Vagina (tissue), 2 donors: ENCODE results near the gene JHY. TPM values are rescaled to one million over a fixed set of nuclear protein-coding genes. Genes with fewer than 3 reads are reported as not detected.

ENCODE experiments used
- DNase-seq, 2 donors: peaks; one replicate each; pipeline ENCODE4 v3.0.0-alpha.2; 2017; ENCODE audit errors: extremely low spot score in 2 of 2
- H3K27ac ChIP-seq: fragments of 200-600 bp; sonication (generic); one replicate; pipeline ENCODE4 v1.5.1; 2019
- H3K27me3 ChIP-seq: fragments of 200-600 bp; sonication (generic); one replicate; pipeline ENCODE4 v1.5.1; 2019
- H3K36me3 ChIP-seq, 2 donors: fragments of 200-600 bp; sonication (generic); one replicate each; pipeline ENCODE4 v1.5.1; 2017 to 2019
- H3K4me1 ChIP-seq: fragments of 200-600 bp; sonication (generic); one replicate; pipeline ENCODE4 v1.5.1; 2019
- H3K4me3 ChIP-seq, 2 donors: fragments of 200-600 bp; sonication (generic); 1 replicate in 1 of 2; 2 replicates in 1 of 2; pipeline ENCODE4 v1.5.1; 2016 to 2019
- H3K9me3 ChIP-seq: fragments of 200-600 bp; sonication (generic); one replicate; pipeline ENCODE4 v1.5.1; 2019
- POLR2A ChIP-seq, 2 donors: fragments of 450-650 bp; IDR thresholded peaks; one replicate each; pipeline ENCODE4 v1.6.1; 2017; ENCODE audit warnings: antibody characterized with exemption in 2 of 2, mild to moderate bottlenecking in 2 of 2, moderate library complexity in 2 of 2
- POLR2AphosphoS5 ChIP-seq, 2 donors: sonication (generic); formaldehyde crosslinking; IDR thresholded peaks; one replicate each; pipeline ENCODE4 v1.9.0; 2017; ENCODE audit warnings: antibody characterized with exemption in 2 of 2, mild to moderate bottlenecking in 2 of 2, low read depth in 1 of 2; ENCODE audit not compliant: insufficient read depth in 1 of 2
- intact Hi-C: fragments of 100-400 bp; cut with DNase I; formaldehyde crosslinking; loops from one replicate; pipeline ENCODE4 v1.15.1; 2023
- total RNA-seq: library from RNA; depleted of rRNA; stranded (reverse); fragments of >200 nt; gene quantifications from one replicate; pipeline ENCODE4 v1.2.3, GENCODE V29; 2016
- TF ChIP-seq, protein P1 (sequence below), 3 experiments: fragments of 450-650 bp in 2 of 3; fragments of 200-600 bp in 1 of 3; sonication (generic) in 1 of 3; IDR thresholded peaks; one replicate each; pipeline ENCODE4 v1.5.1; 2017 to 2019; ENCODE audit warnings: antibody characterized with exemption in 3 of 3, mild to moderate bottlenecking in 2 of 3, moderate library complexity in 2 of 3

Gene JHY
- total RNA-seq, 1 donor from 2014 or later, result 7.6 TPM

- intact Hi-C loops, result no loop called here
- H3K9me3 ChIP-seq, result no peaks in the 10 kb centered on the region
These were observed 18.1 kb downstream of the JHY start for GRCh38 chr11:122900587-122901202.

GRCh38 chr11:122902951-122903350, 20.4 kb downstream of the JHY start:
- no peaks in the 10 kb centered on the region for H3K27me3 ChIP-seq
- intact Hi-C loops, result no loop called here
- no peaks in the 10 kb centered on the region for H3K9me3 ChIP-seq
- H3K27ac ChIP-seq, result no peak overlapping the region
- H3K36me3 ChIP-seq, result no peaks in the 10 kb centered on the region
- no peaks in the 10 kb centered on the region for H3K4me1 ChIP-seq
- no peak for DNase-seq
- no peak for TF ChIP-seq POLR2A (IDR thresholded peaks at IDR 0.05)
- TF ChIP-seq, protein P1, sequence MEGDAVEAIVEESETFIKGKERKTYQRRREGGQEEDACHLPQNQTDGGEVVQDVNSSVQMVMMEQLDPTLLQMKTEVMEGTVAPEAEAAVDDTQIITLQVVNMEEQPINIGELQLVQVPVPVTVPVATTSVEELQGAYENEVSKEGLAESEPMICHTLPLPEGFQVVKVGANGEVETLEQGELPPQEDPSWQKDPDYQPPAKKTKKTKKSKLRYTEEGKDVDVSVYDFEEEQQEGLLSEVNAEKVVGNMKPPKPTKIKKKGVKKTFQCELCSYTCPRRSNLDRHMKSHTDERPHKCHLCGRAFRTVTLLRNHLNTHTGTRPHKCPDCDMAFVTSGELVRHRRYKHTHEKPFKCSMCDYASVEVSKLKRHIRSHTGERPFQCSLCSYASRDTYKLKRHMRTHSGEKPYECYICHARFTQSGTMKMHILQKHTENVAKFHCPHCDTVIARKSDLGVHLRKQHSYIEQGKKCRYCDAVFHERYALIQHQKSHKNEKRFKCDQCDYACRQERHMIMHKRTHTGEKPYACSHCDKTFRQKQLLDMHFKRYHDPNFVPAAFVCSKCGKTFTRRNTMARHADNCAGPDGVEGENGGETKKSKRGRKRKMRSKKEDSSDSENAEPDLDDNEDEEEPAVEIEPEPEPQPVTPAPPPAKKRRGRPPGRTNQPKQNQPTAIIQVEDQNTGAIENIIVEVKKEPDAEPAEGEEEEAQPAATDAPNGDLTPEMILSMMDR (IDR thresholded peaks at IDR 0.05), result no peak
- TF ChIP-seq POLR2AphosphoS5 (IDR thresholded peaks at IDR 0.05; ENCODE audit: insufficient read depth in 1 of 2, low read depth in 1 of 2), result no peak
- no peak overlapping the region for H3K4me3 ChIP-seq

More at GRCh38 chr11:122900587-122901202, 18.1 kb downstream of the JHY start:
- H3K4me3 ChIP-seq, result no peak overlapping the region
- DNase-seq, result no peak
- H3K27ac ChIP-seq, result no peak overlapping the region
- no peaks in the 10 kb centered on the region for H3K27me3 ChIP-seq
- no peaks in the 10 kb centered on the region for H3K36me3 ChIP-seq
- TF ChIP-seq, protein P1 (IDR thresholded peaks at IDR 0.05), result no peak
- TF ChIP-seq POLR2AphosphoS5 (IDR thresholded peaks at IDR 0.05; ENCODE audit: insufficient read depth in 1 of 2, low read depth in 1 of 2) (no peak), POLR2A (IDR thresholded peaks at IDR 0.05) (no peak)
- H3K4me1 ChIP-seq, result no peaks in the 10 kb centered on the region

DNA sequence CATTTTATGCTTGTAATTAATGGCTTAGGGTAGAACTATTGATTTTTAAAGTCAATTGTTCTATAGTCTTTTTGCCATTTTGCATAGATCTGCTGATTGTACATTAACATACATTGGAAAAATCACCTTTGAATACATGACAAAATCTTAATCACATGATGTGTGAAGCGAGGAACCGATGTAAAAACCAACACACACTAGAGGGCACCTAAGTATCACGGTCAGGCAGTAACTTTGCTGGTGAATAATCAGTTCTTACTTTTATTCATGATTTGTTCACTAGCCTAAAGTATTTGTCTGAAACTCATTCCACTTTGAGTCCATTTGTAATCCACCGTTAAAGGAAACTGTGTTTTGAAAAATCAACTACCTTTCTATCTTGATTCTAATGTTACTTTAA, 28.2 kb downstream of the JHY start:
- TF ChIP-seq POLR2A (IDR thresholded peaks at IDR 0.05), result no peak
- TF ChIP-seq, protein P1 (IDR thresholded peaks at IDR 0.05), result peak in 1 of 3 experiments; percentile 26
- DNase-seq, result no peak
- no peak overlapping the region for H3K4me3 ChIP-seq
- no peaks in the 10 kb centered on the region for H3K9me3 ChIP-seq
- H3K36me3 ChIP-seq, result no peaks in the 10 kb centered on the region
- intact Hi-C loops, result no loop called here
- H3K4me1 ChIP-seq, result no peaks in the 10 kb centered on the region
- no peak overlapping the region for H3K27ac ChIP-seq
- H3K27me3 ChIP-seq, result no peaks in the 10 kb centered on the region

GRCh38 chr11:122917311-122917710, 34.8 kb downstream of the JHY start:
- no peak for DNase-seq
- TF ChIP-seq POLR2A (IDR thresholded peaks at IDR 0.05) (no peak), POLR2AphosphoS5 (IDR thresholded peaks at IDR 0.05; ENCODE audit: insufficient read depth in 1 of 2, low read depth in 1 of 2) (no peak)
- TF ChIP-seq, protein P1 (IDR thresholded peaks at IDR 0.05), result no peak
- Histone ChIP-seq H3K27ac (no peak overlapping the region), H3K4me3 (no peak overlapping the region), H3K9me3 (no peaks in the 10 kb centered on the region), H3K27me3 (no peaks in the 10 kb centered on the region), H3K4me1 (no peaks in the 10 kb centered on the region), H3K36me3 (no peaks in the 10 kb centered on the region)
- intact Hi-C loops, result no loop called here

DNA sequence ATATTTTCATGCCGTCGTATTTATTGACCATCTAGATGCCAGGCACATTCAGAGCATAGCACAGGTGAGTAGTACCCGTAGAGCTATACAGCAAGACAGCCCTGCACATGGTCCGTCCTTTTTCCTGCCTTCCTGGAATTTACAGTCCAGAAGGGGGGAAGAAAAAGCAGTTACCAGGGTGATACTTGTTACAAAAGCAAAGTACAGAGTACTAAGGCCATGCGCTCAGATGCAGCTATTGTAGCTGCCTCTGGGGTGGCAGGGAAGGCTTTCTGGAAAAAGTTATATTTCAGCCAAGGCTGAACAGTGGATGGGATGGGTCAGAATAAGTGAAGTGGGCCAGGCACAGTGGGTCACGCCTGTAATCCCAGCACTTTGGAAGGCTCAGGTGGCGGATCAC, 36.2 kb downstream of the JHY start:
- no peaks in the 10 kb centered on the region for H3K36me3 ChIP-seq
- TF ChIP-seq, protein P1 (IDR thresholded peaks at IDR 0.05), result no peak
- TF ChIP-seq POLR2AphosphoS5 (IDR thresholded peaks at IDR 0.05; ENCODE audit: insufficient read depth in 1 of 2, low read depth in 1 of 2), result no peak
- TF ChIP-seq POLR2A (IDR thresholded peaks at IDR 0.05), result no peak
- H3K4me3 ChIP-seq, result no peak overlapping the region
- no peaks in the 10 kb centered on the region for H3K9me3 ChIP-seq
- H3K4me1 ChIP-seq, result no peaks in the 10 kb centered on the region
- H3K27me3 ChIP-seq, result no peaks in the 10 kb centered on the region
- no peak overlapping the region for H3K27ac ChIP-seq
- intact Hi-C loops, result no loop called here
- DNase-seq, result no peak
